Measurements from ENCODE around the gene FANCM. TPM values are rescaled to one million over a fixed set of nuclear protein-coding genes. Genes with fewer than 3 reads are reported as not detected.

Gene FANCM
- total and polyA plus RNA-seq, 9 of the 15 experiments (the other 6 are each of a cell fraction or from before 2014, with no cell fraction given): 5.1 to 14.4 (median 6.2) TPM

DNA sequence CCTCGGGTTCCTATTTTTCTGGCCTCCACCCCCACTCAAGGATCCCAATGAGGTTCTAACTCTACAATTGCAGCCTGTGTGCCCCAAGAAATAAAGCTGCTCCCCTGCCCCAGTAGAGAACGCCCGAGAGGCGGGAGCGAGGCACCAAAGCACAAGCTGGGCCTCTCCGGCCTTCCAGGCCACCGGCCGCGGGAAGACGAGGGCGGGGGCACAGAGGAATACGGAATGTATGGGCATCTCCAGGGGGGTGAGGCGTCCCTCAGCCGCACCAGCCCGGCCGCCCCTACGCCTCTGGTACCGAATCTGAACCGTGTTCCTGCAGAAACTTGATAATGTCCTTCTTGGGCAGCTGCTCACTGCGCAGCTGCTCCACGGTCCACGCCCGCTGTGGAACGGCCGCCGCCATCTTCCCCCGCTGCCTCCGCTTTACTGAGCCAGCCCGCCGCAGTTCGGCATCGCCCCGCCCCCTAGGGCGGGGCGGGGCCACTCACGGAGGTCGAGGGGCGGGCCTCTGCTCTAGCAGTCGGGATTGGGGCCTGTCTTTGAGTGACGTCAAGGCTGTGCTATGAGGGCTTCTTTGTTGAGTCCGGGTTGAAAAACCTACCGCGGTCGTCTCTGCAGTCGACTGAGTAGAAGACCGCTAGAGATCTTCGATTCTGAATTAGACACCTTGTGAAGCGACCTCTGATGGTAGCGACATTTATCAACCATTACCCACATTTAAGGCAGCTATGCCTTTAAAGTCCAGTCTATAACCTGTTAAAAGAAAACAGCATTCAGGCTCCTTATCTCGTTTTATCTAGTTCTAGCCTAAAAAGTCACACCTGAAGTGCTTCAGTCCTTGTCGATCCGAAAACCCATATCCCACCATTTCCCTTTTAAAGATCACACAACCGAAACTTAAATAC, 1.4 kb upstream of the FANCM start, which contains the start of gene FKBP3 (continued):
- TF ChIP-seq, protein P1, sequence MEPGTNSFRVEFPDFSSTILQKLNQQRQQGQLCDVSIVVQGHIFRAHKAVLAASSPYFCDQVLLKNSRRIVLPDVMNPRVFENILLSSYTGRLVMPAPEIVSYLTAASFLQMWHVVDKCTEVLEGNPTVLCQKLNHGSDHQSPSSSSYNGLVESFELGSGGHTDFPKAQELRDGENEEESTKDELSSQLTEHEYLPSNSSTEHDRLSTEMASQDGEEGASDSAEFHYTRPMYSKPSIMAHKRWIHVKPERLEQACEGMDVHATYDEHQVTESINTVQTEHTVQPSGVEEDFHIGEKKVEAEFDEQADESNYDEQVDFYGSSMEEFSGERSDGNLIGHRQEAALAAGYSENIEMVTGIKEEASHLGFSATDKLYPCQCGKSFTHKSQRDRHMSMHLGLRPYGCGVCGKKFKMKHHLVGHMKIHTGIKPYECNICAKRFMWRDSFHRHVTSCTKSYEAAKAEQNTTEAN (CRISPR knock-in tag; IDR thresholded peaks at IDR 0.05): no peak
- TF ChIP-seq PML (IDR thresholded peaks at IDR 0.05; ENCODE audit: low read length) (0 out of 2 replicates have a peak, but pooled peaks have one; percentile 29), ELF1 (tag; IDR thresholded peaks at IDR 0.05) (no peak; the same call in 1 of the 2 replicates), SREBF2 (CRISPR knock-in tag; IDR thresholded peaks at IDR 0.05) (no peak), ZEB2 (IDR thresholded peaks at IDR 0.05) (no peak), KHSRP (IDR thresholded peaks at IDR 0.05) (no peak)
- TF ChIP-seq, protein P2, sequence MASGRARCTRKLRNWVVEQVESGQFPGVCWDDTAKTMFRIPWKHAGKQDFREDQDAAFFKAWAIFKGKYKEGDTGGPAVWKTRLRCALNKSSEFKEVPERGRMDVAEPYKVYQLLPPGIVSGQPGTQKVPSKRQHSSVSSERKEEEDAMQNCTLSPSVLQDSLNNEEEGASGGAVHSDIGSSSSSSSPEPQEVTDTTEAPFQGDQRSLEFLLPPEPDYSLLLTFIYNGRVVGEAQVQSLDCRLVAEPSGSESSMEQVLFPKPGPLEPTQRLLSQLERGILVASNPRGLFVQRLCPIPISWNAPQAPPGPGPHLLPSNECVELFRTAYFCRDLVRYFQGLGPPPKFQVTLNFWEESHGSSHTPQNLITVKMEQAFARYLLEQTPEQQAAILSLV (tag; IDR thresholded peaks at IDR 0.05): no peak
- TF ChIP-seq, protein P3, sequence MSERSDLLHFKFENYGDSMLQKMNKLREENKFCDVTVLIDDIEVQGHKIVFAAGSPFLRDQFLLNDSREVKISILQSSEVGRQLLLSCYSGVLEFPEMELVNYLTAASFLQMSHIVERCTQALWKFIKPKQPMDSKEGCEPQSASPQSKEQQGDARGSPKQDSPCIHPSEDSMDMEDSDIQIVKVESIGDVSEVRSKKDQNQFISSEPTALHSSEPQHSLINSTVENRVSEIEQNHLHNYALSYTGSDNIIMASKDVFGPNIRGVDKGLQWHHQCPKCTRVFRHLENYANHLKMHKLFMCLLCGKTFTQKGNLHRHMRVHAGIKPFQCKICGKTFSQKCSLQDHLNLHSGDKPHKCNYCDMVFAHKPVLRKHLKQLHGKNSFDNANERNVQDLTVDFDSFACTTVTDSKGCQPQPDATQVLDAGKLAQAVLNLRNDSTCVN (CRISPR knock-in tag; IDR thresholded peaks at IDR 0.05): no peak
- TF ChIP-seq, protein P4, sequence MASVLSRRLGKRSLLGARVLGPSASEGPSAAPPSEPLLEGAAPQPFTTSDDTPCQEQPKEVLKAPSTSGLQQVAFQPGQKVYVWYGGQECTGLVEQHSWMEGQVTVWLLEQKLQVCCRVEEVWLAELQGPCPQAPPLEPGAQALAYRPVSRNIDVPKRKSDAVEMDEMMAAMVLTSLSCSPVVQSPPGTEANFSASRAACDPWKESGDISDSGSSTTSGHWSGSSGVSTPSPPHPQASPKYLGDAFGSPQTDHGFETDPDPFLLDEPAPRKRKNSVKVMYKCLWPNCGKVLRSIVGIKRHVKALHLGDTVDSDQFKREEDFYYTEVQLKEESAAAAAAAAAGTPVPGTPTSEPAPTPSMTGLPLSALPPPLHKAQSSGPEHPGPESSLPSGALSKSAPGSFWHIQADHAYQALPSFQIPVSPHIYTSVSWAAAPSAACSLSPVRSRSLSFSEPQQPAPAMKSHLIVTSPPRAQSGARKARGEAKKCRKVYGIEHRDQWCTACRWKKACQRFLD (CRISPR knock-in tag; IDR thresholded peaks at IDR 0.05): peak; percentile 64; the same call in 1 of the 2 replicates
- TF ChIP-seq, protein P5, sequence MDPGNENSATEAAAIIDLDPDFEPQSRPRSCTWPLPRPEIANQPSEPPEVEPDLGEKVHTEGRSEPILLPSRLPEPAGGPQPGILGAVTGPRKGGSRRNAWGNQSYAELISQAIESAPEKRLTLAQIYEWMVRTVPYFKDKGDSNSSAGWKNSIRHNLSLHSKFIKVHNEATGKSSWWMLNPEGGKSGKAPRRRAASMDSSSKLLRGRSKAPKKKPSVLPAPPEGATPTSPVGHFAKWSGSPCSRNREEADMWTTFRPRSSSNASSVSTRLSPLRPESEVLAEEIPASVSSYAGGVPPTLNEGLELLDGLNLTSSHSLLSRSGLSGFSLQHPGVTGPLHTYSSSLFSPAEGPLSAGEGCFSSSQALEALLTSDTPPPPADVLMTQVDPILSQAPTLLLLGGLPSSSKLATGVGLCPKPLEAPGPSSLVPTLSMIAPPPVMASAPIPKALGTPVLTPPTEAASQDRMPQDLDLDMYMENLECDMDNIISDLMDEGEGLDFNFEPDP (CRISPR knock-in tag; IDR thresholded peaks at IDR 0.05): no peak
- TF ChIP-seq, protein P6, sequence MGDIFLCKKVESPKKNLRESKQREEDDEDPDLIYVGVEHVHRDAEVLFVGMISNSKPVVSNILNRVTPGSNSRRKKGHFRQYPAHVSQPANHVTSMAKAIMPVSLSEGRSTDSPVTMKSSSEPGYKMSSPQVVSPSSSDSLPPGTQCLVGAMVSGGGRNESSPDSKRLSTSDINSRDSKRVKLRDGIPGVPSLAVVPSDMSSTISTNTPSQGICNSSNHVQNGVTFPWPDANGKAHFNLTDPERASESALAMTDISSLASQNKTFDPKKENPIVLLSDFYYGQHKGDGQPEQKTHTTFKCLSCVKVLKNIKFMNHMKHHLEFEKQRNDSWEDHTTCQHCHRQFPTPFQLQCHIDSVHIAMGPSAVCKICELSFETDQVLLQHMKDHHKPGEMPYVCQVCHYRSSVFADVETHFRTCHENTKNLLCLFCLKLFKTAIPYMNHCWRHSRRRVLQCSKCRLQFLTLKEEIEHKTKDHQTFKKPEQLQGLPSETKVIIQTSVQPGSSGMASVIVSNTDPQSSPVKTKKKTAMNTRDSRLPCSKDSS (IDR thresholded peaks at IDR 0.05; ENCODE audit: low read depth, partially characterized antibody): no peak
- TF ChIP-seq, protein P7, sequence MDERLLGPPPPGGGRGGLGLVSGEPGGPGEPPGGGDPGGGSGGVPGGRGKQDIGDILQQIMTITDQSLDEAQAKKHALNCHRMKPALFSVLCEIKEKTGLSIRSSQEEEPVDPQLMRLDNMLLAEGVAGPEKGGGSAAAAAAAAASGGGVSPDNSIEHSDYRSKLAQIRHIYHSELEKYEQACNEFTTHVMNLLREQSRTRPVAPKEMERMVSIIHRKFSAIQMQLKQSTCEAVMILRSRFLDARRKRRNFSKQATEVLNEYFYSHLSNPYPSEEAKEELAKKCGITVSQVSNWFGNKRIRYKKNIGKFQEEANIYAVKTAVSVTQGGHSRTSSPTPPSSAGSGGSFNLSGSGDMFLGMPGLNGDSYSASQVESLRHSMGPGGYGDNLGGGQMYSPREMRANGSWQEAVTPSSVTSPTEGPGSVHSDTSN (CRISPR knock-in tag; IDR thresholded peaks at IDR 0.05; ENCODE audit: low read depth): peak; percentile 41
- TF ChIP-seq, protein P7 (tag; conservative IDR thresholded peaks at IDR 0.05; ENCODE audit: low read depth): peak; percentile 91
